ENCODE results near the gene CDKN2AIPNL. TPM values are rescaled to one million over a fixed set of nuclear protein-coding genes. Genes with fewer than 3 reads are reported as not detected.
"Not testable (repeated sequence)": the region's sequence is repeated elsewhere in the genome, so short reads cannot be mapped to it uniquely, and the experiment has no call there.

The CDKN2AIPNL gene
- total RNA-seq, 1 experiment from 2014 or later, result 70.6 TPM

- DNase-seq (ENCODE audit: low spot score), result no peak
Observed at GRCh38 chr5:134398609-134399155, 13.0 kb downstream of the CDKN2AIPNL start.

GRCh38 chr5:134397196-134397595, 14.5 kb downstream of the CDKN2AIPNL start:
- no peak for DNase-seq (ENCODE audit: low spot score)

- DNase-seq (ENCODE audit: low spot score), result no peak
Observed at GRCh38 chr5:134396274-134396673, 15.4 kb downstream of the CDKN2AIPNL start.

- peak; percentile 27 for DNase-seq (ENCODE audit: low spot score)
Observed at GRCh38 chr5:134394932-134395331, 16.7 kb downstream of the CDKN2AIPNL start.

GRCh38 chr5:134392301-134392700, 19.4 kb downstream of the CDKN2AIPNL start:
- DNase-seq (ENCODE audit: low spot score), result no peak

- DNase-seq (ENCODE audit: low spot score), result no peak
Observed at GRCh38 chr5:134387443-134387842, 24.2 kb downstream of the CDKN2AIPNL start.

GRCh38 chr5:134383980-134384697, 27.5 kb downstream of the CDKN2AIPNL start:
- DNase-seq (ENCODE audit: low spot score), result no peak

GRCh38 chr5:134382204-134382603, 29.5 kb downstream of the CDKN2AIPNL start:
- not testable (repeated sequence) for DNase-seq (ENCODE audit: low spot score)

- no peak for DNase-seq (ENCODE audit: low spot score)
Observed at GRCh38 chr5:134380346-134380745, 31.3 kb downstream of the CDKN2AIPNL start.

- DNase-seq (ENCODE audit: low spot score), result no peak
Observed at GRCh38 chr5:134374232-134374631, 37.4 kb downstream of the CDKN2AIPNL start.

GRCh38 chr5:134373633-134374032, 38.0 kb downstream of the CDKN2AIPNL start:
- DNase-seq (ENCODE audit: low spot score), result not testable (repeated sequence)

- DNase-seq (ENCODE audit: low spot score), result peak; percentile 35
Observed at GRCh38 chr5:134371834-134372340, 39.8 kb downstream of the CDKN2AIPNL start.

GRCh38 chr5:134370871-134371833, 40.5 kb downstream of the CDKN2AIPNL start, which contains the start of gene UBE2B:
UBE2B (plus strand) TSS chr5:134371569; CDS start chr5:134371596, 27 bp downstream.
- peak; percentile 99 for DNase-seq (ENCODE audit: low spot score)

GRCh38 chr5:134370311-134370870, 41.3 kb downstream of the CDKN2AIPNL start:
- DNase-seq (ENCODE audit: low spot score), result no peak

GRCh38 chr5:134365604-134366003, 46.1 kb downstream of the CDKN2AIPNL start:
- DNase-seq (ENCODE audit: low spot score), result no peak

- DNase-seq (ENCODE audit: low spot score), result no peak
Observed at GRCh38 chr5:134355681-134356080, 56.0 kb downstream of the CDKN2AIPNL start.

Other genes starting within 250 kb of the CDKN2AIPNL start
- gene SKP1, start 234.9 kb downstream of the CDKN2AIPNL start, total RNA-seq (2014; rRNA removed; shearing (Covaris generic)), result 590 and 596 TPM in 2 replicates
- gene PPP2CA, start 185.8 kb downstream of the CDKN2AIPNL start, total RNA-seq (2014; rRNA removed; shearing (Covaris generic)), result 306 and 365 TPM in 2 replicates
- 2.5 and 5.2 TPM in 2 replicates for gene CDKL3, start 44.7 kb downstream of the CDKN2AIPNL start, total RNA-seq (2014; rRNA removed; shearing (Covaris generic))
- 36.6 and 44.0 TPM in 2 replicates for gene UBE2B, start 40.3 kb downstream of the CDKN2AIPNL start, total RNA-seq (2014; rRNA removed; shearing (Covaris generic))
- 20.7 and 20.8 TPM in 2 replicates for gene JADE2, start 113.8 kb upstream of the CDKN2AIPNL start, total RNA-seq (2014; rRNA removed; shearing (Covaris generic))
- 105 and 153 TPM in 2 replicates for gene SAR1B, start 220.9 kb upstream of the CDKN2AIPNL start, total RNA-seq (2014; rRNA removed; shearing (Covaris generic))
- gene SEC24A, start 236.9 kb upstream of the CDKN2AIPNL start, total RNA-seq (2014; rRNA removed; shearing (Covaris generic)), result 19.0 and 20.3 TPM in 2 replicates